ENCODE measurements around the gene FFAR3.
"Not testable (repeated sequence)": the region's sequence is repeated elsewhere in the genome, so short reads cannot be mapped to it uniquely, and the experiment has no call there.

FFAR3 gene

DNA sequence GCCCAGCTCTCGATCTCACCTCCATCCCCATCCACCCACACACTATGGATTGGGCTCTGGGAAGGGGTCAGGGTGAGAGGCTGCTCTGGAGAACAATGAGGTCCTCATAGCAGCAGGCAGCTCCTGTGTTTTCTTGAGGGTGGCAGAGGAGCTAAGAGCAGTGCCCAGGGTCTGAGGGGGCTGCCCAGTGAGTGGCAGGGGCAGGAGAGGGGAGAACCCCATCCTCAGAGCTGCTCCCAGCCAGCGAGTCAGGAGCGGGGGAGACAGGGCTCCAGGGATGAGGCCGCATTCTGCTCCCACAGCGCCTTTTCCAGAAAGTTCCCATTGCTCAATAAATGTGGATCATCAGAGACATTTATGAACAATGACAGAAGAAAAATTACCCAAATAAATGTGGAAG lies 1.8 kb downstream of the FFAR3 start:
- DNase-seq (ENCODE audit: low spot score in 2 of 2); H3K9me3 Mint-ChIP-seq; ATAC-seq (replicated peaks; ENCODE audit: extremely low read depth, poor library complexity, severe bottlenecking); H3K27ac Mint-ChIP-seq (ENCODE audit: low read depth); H3K36me3 Mint-ChIP-seq (ENCODE audit: insufficient read depth); H3K4me3 Mint-ChIP-seq: not testable (repeated sequence)
- H3K27me3 Mint-ChIP-seq, result peaks cover 55% of the 10 kb centered on the region
- H3K4me1 Mint-ChIP-seq, result peaks cover 13% of the 10 kb centered on the region

DNA sequence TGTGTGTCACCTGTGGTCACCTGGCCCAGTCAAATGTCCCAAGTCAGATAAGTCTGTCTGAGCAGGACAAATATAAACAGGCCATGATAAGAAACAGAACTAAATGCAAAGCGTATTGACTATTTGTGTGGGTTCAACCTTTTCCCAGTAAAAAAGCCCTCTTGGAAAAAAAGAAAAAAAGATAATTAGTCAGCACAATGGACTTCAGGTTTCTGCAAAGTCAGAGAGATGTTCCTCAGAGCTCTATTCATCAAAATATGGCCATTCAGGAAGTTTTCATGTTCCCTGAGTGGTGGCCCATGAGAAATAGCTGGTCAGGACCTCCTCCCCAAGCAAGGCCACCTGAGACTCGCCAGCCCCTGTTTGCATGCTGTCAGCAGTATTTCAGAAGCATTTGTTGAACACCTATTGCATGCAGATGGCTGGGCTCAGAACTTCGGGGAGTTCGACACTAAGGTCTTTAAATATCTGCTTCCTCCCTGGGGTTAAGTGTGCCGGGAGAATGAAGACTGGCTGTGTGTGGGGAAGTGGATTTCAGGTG lies 2.7 kb downstream of the FFAR3 start:
- no peak overlapping the region for H3K4me3 Mint-ChIP-seq
- H3K36me3 Mint-ChIP-seq (ENCODE audit: insufficient read depth), result peaks cover 2% of the 10 kb centered on the region
- no peak overlapping the region for H3K27ac Mint-ChIP-seq (ENCODE audit: low read depth)
- peaks cover 13% of the 10 kb centered on the region for H3K4me1 Mint-ChIP-seq
- ATAC-seq (replicated peaks; ENCODE audit: extremely low read depth, poor library complexity, severe bottlenecking), result no peak
- no peaks in the 10 kb centered on the region for H3K9me3 Mint-ChIP-seq
- H3K27me3 Mint-ChIP-seq, result peaks cover 61% of the 10 kb centered on the region
- DNase-seq (ENCODE audit: low spot score in 2 of 2), result no peak

DNA sequence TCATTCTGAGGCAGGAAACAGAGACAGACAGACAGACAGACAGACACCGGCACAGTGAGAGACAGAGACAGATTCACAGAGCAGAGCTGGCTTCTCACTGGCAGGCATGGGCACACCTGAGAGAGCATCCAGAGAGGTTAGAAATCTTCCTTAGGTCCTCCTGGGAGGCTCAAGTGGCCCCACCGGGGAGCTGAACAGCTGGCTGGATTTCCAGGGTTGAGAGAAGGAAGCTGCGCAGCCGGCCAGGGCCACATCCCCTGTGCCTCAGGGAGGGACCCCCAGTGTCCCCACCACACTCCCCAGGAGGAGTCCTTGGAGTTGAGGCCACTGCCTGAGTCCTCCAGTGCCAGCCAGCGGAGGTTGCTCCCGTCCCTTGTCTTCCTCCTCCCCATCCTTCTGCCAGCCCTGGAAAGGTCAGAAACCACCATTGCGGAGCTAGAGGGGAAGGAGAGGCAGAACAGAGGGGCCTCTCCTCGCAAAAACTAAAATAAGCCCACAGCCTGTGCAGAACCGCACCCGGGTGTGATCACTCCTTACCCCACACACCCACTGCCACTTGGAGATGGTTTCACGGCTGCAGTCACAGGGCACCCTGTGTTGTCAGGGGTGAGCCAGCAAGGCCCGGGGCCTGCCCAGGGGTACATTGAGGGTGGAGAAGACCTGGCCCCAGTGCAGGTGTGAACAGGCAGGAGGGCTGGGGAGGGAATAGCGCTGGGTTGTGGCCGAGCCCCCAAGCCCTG lies 4.2 kb downstream of the FFAR3 start:
- Mint-ChIP-seq H3K36me3 (ENCODE audit: insufficient read depth) (peaks cover 2% of the 10 kb centered on the region), H3K4me1 (peaks cover 13% of the 10 kb centered on the region), H3K27ac (ENCODE audit: low read depth) (no peak overlapping the region), H3K9me3 (no peaks in the 10 kb centered on the region), H3K4me3 (no peak overlapping the region), H3K27me3 (peaks cover 75% of the 10 kb centered on the region)
- ATAC-seq (replicated peaks; ENCODE audit: extremely low read depth, poor library complexity, severe bottlenecking) (no peak), DNase-seq (ENCODE audit: low spot score in 2 of 2) (no peak)

DNA sequence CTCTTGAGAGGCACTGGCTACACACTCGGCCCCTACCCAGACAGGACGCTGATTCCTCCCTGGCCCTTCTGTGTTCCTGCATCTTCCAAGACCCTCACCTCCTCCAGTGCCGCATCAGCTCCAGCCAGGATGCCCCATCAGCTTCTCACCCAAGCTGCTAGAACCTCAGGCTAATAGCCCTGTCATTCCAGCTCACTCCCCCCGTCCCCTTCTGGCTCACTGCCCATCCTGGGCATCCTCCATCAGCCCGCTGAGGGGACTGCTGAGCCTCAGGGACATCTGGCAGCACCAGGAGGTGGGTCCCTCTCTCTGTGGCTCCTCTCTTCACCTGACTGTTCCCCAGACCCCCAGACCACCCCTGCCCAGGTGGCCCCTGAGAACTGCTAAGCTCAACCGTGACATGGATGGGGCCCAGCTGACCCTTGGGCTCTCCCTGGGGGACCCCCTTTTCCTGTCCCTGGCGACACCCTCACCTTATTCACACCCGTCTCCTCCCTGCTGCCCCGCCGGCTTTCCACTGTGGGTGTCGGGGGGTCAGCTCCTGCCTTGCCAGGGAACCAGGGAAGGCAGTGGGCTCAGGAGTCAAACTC lies 4.8 kb downstream of the FFAR3 start:
- ATAC-seq (replicated peaks; ENCODE audit: extremely low read depth, poor library complexity, severe bottlenecking) (no peak), DNase-seq (ENCODE audit: low spot score in 2 of 2) (no peak)
- Mint-ChIP-seq H3K9me3 (no peaks in the 10 kb centered on the region), H3K36me3 (ENCODE audit: insufficient read depth) (peaks cover 2% of the 10 kb centered on the region), H3K27ac (ENCODE audit: low read depth) (no peak overlapping the region), H3K4me3 (no peak overlapping the region), H3K4me1 (peaks cover 10% of the 10 kb centered on the region), H3K27me3 (peaks cover 75% of the 10 kb centered on the region)

DNA sequence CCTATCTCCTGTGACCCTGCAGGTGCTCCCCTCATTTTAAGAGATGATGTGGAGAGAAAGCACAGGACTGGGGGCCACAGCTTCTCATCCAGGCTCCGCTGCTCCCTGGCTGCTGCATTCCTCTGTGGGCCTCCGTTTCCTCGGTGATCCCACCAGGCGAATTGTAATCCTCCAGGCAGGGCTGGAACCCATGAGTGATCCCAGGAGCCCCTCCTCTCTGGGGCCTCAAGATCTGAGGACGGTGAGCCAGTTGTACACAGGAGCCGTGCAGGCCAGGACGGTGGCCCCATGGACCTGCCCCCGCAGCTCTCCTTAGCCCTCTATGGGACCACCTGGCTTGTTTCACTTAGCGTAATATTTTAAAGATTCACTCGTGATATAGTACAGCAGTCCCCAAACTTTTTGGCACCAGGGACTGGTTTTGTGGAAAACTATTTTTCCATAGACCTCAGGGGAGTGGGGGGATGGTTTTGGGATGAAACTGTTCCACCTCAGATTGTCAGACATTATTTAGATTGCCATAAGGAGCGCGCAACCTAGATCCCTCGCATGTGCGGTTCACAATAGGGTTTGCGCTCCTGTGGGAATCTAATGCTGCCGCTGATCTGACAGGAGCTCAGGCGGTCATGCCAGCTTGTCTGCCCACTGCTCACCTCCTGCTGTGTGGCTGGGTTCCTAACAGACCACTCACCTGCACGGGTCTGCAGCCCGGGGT lies 5.6 kb downstream of the FFAR3 start:
- Mint-ChIP-seq H3K9me3 (no peaks in the 10 kb centered on the region), H3K36me3 (ENCODE audit: insufficient read depth) (peaks cover 2% of the 10 kb centered on the region), H3K27ac (ENCODE audit: low read depth) (no peak overlapping the region), H3K27me3 (peaks cover 77% of the 10 kb centered on the region), H3K4me3 (no peak overlapping the region), H3K4me1 (peaks cover 6% of the 10 kb centered on the region)
- no peak for DNase-seq (ENCODE audit: low spot score in 2 of 2)
- no peak for ATAC-seq (replicated peaks; ENCODE audit: extremely low read depth, poor library complexity, severe bottlenecking)

DNA sequence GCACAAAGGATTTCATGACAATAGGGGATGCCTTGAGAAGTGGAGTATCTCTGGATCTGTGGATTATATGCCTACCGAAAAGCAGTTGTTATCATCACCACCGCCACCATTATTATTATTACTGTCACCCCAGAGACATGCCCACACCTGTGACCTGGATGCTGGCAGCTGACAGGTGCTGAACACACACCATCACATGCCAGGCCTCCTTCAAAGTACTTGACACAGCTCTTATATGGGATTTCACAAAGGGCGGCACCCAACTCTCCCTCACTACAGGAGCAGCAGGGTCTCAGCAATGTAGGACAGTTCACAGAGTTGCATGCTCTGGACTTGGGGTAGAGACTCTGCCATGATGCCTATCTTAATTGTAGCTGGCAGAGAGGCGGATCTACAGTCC lies 7.0 kb downstream of the FFAR3 start:
- DNase-seq (ENCODE audit: low spot score in 2 of 2), result no peak
- H3K4me3 Mint-ChIP-seq, result no peak overlapping the region
- H3K9me3 Mint-ChIP-seq, result no peaks in the 10 kb centered on the region
- peaks cover 6% of the 10 kb centered on the region for H3K4me1 Mint-ChIP-seq
- H3K27ac Mint-ChIP-seq (ENCODE audit: low read depth), result no peak overlapping the region
- H3K36me3 Mint-ChIP-seq (ENCODE audit: insufficient read depth), result peaks cover 2% of the 10 kb centered on the region
- no peak for ATAC-seq (replicated peaks; ENCODE audit: extremely low read depth, poor library complexity, severe bottlenecking)
- peaks cover 88% of the 10 kb centered on the region for H3K27me3 Mint-ChIP-seq

DNA sequence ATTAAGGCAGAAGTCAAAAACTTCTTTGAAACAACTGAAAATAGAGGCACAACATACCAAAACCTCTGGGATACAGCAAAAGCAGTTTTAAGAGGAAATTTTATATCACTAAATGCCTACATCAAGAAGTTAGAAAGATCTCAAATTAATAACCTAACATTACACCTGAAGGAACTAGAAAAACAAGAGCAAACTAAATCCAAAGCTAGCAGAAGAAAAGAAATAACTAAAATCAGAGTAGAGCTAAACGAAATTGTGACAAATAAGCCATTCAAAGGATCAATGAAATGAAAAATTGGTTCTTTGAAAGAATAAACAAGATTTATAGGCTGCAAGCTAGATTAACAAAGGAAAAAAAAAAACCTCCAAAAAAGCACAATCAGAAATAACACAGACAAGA lies 10.1 kb downstream of the FFAR3 start:
- ATAC-seq (replicated peaks; ENCODE audit: extremely low read depth, poor library complexity, severe bottlenecking) (no peak), DNase-seq (ENCODE audit: low spot score in 2 of 2) (no peak)
- no peaks in the 10 kb centered on the region for H3K9me3 Mint-ChIP-seq
- H3K27me3 Mint-ChIP-seq, result peaks cover 69% of the 10 kb centered on the region
- H3K4me3 Mint-ChIP-seq, result no peak overlapping the region
- H3K27ac Mint-ChIP-seq (ENCODE audit: low read depth), result no peak overlapping the region
- H3K36me3 Mint-ChIP-seq (ENCODE audit: insufficient read depth), result peaks cover 2% of the 10 kb centered on the region
- no peaks in the 10 kb centered on the region for H3K4me1 Mint-ChIP-seq

DNA sequence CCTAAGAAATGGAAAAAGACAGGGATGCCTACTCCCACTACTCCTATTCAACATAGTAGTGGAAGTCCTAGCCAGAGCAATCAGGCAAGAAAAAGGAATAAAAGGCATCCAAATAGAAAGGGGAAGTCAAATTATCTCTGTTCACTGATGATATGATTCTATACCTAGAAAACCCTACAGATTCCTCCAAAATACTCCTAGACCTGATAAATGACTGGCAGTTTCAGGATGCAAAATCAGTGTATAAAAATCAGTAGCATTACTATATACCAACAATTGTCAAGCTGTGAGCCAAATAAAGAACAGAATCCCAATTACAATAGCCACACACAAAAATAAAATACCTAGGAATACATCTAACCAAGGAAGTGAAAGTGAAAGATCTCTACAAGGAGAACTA lies 11.3 kb downstream of the FFAR3 start:
- DNase-seq (ENCODE audit: low spot score in 2 of 2) (no peak), ATAC-seq (replicated peaks; ENCODE audit: extremely low read depth, poor library complexity, severe bottlenecking) (no peak)
- Mint-ChIP-seq H3K27ac (ENCODE audit: low read depth) (no peak overlapping the region), H3K4me1 (no peaks in the 10 kb centered on the region), H3K9me3 (no peaks in the 10 kb centered on the region), H3K36me3 (ENCODE audit: insufficient read depth) (peaks cover 4% of the 10 kb centered on the region), H3K4me3 (no peak overlapping the region), H3K27me3 (peaks cover 58% of the 10 kb centered on the region)

DNA sequence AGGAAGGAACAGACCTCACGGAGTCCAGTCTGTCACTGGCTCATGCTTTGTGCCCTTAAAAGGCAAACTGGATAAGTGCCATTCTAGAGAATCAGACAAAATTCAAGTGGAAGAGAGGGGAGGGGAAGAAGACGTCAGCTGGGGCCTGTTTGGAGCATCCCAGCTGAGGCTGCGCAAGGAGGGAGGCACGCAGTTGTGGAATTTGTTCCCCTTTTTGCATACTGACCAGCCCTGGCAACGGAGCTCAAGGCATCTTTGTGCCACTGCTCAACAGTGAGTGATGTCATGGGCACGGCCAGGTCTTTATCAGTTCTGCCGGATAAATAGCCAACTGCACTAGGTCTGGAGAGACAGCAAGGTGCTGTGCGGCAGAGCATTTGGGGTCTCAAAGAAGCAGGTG lies 12.5 kb downstream of the FFAR3 start, which contains the start of gene GPR42:
Gene GPR42 (plus strand): TSS at position 347 of the 400 bp plus-strand sequence. CDS start 292 bp downstream, outside the sequence.
- Mint-ChIP-seq H3K27me3 (peaks cover 48% of the 10 kb centered on the region), H3K27ac (ENCODE audit: low read depth) (no peak within 1 kb of the TSS), H3K4me1 (no peaks in the 10 kb centered on the region), H3K4me3 (no peak within 1 kb of the TSS), H3K9me3 (no peaks in the 10 kb centered on the region), H3K36me3 (ENCODE audit: insufficient read depth) (peaks cover 4% of the 10 kb centered on the region)
- DNase-seq (ENCODE audit: low spot score in 2 of 2) (no peak), ATAC-seq (replicated peaks; ENCODE audit: extremely low read depth, poor library complexity, severe bottlenecking) (no peak)

DNA sequence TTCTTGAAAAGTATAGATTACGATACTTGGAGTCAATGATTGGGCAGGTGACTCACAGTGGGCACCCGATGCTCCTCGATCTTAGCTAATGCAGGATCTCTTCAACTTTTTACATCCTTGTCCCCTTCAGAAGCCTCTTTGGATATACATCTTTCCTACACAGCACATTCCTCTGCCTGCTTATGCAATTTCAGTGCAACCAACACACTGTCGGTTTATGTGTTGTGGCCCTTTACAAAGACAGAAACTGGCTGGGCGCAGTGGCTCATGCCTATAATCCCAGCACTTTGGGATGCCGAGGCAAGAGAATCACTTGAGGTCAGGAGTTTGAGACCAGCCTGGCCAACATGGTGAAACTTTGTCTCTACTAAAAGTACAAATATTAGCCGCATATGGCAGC lies 15.2 kb downstream of the FFAR3 start:
- H3K9me3 Mint-ChIP-seq, result no peaks in the 10 kb centered on the region
- no peak for DNase-seq (ENCODE audit: low spot score in 2 of 2)
- no peak overlapping the region for H3K4me3 Mint-ChIP-seq
- no peak overlapping the region for H3K27ac Mint-ChIP-seq (ENCODE audit: low read depth)
- H3K4me1 Mint-ChIP-seq, result no peaks in the 10 kb centered on the region
- H3K27me3 Mint-ChIP-seq, result peaks cover 22% of the 10 kb centered on the region
- peaks cover 4% of the 10 kb centered on the region for H3K36me3 Mint-ChIP-seq (ENCODE audit: insufficient read depth)
- ATAC-seq (replicated peaks; ENCODE audit: extremely low read depth, poor library complexity, severe bottlenecking), result no peak

DNA sequence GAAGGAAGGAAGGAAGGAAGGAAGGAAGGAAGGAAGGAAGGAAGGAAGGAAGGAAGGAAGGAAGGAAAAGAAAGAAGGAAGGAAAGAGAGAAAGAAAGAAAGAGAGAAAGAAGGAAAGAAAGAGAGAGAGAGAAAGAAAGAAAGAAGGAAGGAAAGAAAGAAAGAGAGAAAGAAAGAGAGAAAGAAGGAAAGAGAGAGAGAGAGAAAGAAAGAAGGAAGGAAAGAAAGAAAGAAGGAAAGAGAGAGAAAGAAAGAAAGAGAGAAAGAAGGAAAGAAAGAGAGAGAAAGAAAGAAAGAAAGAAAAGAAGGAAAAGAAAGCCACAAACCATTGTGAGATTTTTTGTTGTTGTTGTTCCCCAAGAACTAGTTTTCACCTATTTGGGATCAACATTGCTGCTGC lies 15.8 kb downstream of the FFAR3 start:
- not testable (repeated sequence) for H3K9me3 Mint-ChIP-seq; ATAC-seq (replicated peaks; ENCODE audit: extremely low read depth, poor library complexity, severe bottlenecking); DNase-seq (ENCODE audit: low spot score in 2 of 2); H3K4me1 Mint-ChIP-seq; H3K4me3 Mint-ChIP-seq; H3K27ac Mint-ChIP-seq (ENCODE audit: low read depth); H3K36me3 Mint-ChIP-seq (ENCODE audit: insufficient read depth)
- H3K27me3 Mint-ChIP-seq, result peaks cover 16% of the 10 kb centered on the region

DNA sequence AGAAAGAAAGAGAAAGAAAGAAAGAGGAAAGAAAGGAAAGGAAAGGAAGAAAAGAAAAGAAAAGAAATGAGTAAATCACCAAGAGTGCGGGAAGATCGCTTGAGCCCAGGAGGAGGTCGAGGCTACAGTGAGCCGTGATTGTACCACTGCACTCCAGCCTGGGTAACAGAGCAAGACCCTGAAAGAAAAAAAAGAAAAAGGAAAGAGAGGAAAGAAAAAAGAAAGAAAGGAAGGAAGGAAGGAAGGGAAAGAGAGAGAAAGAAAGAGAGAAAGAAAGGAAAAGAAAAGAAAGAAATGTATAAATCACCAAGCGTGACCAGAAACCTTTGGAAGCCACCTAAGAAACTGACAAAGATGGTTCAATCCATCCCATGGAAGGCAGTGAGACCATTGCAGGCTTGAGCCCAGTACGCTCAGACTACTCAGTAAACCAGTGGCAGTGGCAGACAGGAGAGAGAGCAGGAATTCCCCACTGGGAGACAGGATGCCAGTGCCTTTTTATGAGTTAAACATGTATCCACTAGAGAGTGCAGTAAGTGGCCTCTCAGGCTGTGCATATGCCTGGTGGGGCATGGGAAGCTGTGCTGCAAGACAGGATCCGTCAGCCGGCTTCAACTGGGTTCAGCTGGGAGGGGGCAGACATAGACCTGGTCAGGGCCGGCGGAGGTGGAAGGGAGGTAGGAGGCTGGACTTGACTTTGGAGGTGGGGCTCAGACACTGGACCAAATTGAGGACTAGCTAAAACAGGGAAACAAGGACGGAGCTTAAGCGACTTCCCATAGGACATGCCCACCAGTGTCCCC lies 17.4 kb downstream of the FFAR3 start:
- H3K9me3 Mint-ChIP-seq, result no peaks in the 10 kb centered on the region
- H3K27me3 Mint-ChIP-seq, result peaks cover 3% of the 10 kb centered on the region
- H3K4me1 Mint-ChIP-seq, result no peaks in the 10 kb centered on the region
- ATAC-seq (replicated peaks; ENCODE audit: extremely low read depth, poor library complexity, severe bottlenecking), result no peak
- H3K4me3 Mint-ChIP-seq, result no peak overlapping the region
- peak overlapping the region; percentile 27 for H3K27ac Mint-ChIP-seq (ENCODE audit: low read depth)
- peaks cover 2% of the 10 kb centered on the region for H3K36me3 Mint-ChIP-seq (ENCODE audit: insufficient read depth)
- no peak for DNase-seq (ENCODE audit: low spot score in 2 of 2)
